ENCODE measurements around the gene SMIM21.
A peak's percentile ranks its signal among the peaks of the same experiment; 100 is the strongest.

Gene SMIM21
- long read RNA-seq, donor 1: 0 reads
- long read RNA-seq, donor 2: 0 reads
- long read RNA-seq, donor 3: 0 reads
- long read RNA-seq, donor 4: 0 reads
- long read RNA-seq, donor 5: 0 reads
- long read RNA-seq, donor 6: 0 reads
- long read RNA-seq, donor 7: 0 reads
- long read RNA-seq, donor 8: 0 reads

DNA sequence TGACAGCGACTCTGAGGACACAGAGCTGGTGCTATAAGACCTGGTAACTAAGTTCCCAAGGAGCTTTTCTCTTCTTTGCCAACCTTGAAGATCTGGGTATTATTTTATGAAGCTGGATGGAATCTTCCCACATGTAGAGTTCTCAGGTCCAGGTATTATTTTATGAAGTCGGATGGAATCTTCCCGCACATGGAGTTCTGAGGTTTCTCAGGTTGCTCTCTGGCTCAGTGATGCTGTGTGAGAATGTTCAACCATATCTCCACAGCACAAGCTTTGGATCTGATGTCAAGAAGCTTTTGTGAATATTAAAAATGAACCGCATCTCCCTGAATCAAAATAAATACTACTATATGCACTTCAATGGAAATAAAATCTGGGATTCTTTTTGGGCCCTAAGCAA is at the start of gene SMIM21:
TSS of gene SMIM21 (minus strand) at position 101 of the 400 bp plus-strand sequence. CDS start 140 bp downstream, outside the sequence.
- no peak for DNase-seq

DNA sequence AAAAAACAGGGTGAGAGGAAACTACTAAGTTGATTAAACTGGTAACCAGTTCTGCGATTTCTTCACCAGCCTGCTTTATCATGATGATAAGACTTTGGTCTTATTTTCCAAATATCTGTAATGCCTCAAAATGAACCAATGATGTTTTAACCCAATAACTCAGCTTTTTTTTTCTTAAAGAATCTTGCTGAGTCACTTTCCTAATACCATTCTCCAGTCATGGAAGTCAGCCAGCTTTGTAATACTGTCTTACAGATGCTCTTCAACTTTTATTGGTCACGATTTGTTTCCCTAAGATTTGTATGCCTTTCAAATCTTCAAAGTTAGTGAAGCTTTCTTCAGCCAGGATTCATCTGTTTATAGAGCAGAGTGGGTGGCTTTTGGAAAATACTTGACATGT is 47.7 kb upstream of the SMIM21 start:
- no peak for DNase-seq

DNA sequence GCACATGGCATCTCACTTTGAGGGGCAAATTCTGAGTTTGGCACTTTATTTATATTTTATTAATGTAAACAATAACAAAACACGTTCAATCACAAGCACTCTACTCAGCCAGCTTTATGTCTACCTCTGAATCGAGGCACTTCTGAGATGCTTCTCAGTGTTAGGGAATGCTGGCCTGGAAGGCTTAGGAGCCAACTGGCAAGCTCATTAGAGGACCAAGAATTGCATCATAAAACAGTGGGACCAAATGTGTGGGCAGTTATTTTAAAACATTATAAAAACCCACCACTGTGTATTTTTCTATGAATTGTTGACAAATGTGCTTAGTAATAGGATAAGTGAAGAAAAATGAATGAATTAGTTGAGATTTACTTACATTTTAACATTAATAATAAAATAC is 46.8 kb upstream of the SMIM21 start:
- no peak for DNase-seq

DNA sequence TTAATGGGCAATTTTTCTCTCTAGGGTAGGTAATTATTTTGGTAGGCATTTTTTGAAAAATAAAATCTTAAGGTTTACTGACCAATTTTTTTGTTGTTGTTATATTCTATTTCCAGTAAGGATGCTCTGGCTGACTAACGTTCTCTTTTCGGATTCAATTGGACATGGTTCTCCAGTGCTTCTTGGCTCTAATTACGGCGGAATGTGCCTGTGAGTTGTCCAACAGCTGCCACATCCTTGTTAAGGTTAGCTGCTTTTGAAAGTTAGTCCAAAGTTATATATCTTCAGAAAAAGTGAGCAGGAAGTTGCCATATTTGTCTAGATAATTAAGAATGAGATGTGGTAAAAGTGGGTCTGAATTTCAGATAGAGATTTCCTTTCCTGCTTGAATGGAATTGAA is 45.8 kb upstream of the SMIM21 start:
- no peak for DNase-seq

DNA sequence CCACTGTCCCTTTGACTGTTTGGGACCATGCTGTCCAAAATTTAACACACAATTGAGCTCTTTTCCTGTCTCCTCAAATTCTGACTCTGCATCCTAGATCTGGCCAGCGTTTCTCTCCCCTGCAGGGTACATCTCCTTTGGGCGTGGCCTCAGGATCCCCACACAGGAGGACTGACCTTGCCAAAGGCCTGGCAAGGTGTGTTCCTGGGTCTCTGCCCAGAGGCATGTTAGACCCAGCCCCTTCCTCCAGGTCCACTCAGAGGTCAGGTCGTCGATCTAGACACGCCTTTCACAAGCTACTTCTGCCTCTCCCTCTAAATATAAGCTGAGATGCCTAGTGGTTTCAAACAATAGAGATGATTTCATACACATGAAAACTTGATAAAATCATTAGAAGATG is 45.4 kb upstream of the SMIM21 start:
- DNase-seq: no peak

DNA sequence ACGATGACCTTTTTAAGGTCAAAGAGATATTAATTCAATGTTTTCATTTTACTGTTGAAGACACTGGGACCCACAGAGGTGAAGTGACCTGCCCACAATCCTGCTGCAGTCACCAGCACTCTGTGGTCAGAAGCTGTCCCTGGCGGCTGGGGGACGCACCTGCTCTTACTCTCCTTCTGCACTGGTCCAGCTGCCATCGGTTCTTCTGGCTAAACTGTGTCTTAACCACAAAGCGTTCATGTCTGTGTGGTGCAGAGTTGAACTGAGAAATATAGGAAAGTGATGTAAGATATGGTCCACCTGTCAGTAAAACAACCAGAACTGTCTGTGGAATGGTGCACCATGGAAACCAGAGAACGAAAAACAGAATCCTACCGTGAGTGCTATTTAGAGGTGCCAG is 44.9 kb upstream of the SMIM21 start:
- no peak for DNase-seq

DNA sequence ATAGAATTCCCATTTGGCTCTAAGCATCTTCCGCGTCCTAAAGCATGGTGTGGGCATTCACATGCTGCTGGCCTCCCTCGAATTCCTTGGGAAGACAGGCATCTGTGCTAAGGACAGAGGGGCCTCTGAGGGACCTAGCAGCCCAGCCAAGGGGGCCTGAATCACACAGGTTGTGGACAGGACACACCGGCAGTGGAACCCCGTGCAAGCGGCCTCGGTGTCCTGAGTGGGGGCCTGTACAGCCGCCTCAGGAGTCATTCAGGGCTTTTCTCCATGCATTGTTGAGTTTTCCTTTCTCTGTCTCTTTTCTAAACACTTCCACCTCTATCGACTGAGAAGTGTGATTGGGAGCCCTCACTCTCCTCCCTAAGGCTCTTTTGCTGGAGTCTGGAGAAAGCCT is 44.3 kb upstream of the SMIM21 start:
- DNase-seq: no peak

DNA sequence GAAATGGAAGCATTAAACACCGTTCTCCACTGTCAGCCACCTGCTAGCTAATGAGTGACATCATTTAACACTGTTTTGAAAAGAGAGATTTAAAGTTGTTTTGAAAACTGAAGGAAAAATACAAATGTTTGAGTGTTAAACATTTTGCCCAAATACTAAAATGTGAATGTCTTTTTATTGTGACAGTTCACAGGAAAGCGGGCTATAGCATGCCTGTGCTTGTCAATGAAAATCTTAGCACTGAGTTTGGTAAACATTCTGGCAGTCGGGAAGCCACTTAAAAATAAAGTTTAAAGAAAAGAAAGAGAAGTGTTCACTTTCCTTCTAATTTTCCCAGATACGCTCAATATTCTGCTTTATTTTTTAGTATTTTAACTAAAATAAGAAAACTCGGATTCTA is 40.3 kb upstream of the SMIM21 start:
- DNase-seq: no peak

DNA sequence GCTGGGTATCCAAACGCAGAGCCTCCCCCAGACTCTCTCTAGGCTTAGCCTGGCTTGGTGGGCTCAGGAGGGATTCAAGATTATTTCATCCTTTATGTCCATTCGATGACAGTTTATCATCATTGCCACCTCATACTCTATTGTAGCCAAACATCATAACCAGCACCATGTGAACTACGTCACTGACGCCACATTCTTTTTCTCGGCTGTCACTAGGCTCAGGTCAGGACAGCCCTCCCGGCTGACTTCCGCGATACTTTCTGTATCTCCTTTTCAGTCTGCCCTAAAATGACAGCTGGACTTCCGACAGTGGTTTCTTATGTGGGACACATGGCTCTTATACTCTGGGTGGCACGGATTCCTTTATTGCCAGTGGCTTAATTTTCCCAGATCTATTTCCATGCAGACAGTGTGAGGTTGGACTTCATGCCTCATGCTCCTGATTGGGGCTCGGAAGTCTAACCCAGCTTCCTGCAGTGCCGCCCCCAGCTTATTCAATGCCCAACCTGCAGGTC is 39.8 kb upstream of the SMIM21 start:
- no peak for DNase-seq

DNA sequence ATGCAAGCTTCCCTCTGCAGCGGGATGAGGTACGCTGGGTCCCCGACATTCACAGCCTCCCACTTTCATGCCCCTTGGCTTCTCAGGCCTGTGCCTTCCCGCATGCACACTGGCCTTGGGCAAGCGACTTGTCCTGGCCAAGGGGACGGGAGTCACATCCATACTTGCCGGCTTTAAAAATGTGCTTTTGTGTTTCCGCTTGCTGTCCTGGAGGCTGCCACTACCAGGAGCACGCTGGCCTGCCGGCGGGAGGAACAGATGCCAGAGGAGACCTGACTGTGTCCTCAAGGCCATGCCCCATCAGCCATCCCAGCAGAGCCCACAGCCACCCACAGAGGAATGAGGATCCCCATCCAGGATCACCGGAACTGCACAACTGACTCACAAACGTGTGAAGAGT is 36.9 kb upstream of the SMIM21 start:
- no peak for DNase-seq

DNA sequence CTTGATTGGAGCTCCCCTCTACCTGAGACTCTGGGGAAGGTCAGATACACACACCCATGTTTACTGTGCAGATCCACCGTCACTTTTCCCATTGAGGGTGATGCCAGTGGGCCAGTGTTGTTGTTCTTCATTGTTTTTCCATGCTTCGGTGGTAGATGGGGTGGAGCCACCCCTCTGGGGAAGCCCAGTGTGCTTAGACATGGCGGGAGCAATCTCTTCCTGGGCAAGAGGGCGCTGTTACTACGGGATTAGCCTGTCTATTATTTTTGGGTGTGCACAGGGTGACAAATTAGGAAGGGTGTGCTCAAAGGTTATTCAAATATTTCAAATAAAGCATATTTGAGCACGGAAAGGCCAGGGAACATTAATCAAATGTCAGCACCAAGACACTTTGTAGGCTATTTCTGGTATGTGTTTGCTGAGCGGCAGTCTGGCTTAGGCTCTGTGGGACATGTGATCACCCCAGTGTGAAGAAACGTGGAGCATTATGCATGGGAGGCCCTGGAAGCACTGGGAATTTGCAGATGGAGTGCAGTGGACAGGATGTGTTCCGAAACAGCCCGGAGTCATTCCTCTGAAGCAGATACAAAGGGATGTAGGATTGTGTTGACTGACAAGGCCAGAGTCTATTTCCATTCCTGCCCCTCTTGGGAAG is 34.8 kb upstream of the SMIM21 start:
- DNase-seq: no peak

DNA sequence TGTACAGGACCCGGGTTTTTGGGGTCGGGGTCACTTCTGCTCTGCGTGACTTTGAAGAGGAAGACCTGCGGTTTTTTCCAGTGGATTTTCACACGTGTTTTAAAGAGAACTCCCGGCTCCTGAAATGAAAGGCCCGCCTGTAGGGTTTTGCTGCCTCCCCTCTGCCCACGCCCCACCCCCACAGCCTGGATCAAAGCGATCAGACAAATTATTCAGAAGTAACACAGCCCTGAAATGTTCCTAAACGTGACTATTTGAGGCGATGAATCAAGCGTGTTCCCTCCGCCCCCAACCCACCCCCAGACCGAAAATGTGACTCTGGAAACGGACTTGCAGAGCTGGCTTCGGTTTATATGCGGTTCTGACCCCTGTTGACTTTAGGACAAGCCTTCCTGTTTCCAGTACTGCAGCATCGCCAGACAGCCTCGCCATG is 28.7 kb upstream of the SMIM21 start:
- DNase-seq: no peak

DNA sequence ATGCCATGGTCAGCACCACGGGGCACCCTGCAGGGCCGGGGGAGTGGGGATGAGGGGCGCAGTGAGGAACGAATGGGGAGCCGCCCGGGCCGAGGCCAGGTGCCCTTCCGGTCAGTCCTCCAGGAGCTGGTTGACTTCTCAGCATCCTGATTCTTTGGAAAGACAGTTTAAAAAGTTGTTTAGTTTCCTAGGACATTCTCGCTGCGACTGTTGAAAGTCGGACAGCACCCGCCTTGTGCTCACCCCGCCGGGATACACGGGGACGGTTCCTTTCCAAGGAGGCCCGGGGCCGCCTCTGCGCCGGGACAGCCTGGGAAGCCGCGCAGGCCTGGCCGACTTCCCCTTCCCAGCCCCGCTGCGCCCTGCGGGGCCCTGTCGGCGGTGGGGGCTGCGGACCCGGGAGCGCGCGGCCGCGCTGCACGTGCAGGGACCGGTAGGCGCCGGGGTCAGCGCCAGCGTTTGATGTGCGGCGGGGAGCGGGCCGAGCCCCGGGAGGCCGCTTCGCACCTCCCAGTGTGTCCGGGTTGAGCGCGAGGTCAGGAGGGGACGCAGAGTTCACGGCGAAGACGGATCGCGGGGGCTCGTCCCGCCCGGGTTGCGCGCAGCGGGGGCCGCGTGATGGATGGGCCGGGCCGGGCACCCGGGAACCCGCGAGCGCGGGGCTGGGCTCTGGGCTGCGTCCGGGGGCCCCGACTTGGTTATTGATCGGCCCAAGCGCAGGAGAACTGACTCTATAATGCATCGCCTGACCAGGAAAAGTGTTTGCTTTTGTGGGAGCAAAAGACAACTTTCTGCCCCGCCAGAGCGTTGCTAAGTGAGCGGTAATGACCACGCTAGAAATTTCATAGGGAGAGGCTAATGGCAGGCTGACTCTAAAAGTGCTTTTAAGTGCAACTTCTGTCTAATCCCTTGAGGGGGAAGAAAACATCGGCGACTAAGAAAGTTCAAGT is 28.0 kb upstream of the SMIM21 start:
- DNase-seq: peak; percentile 84

DNA sequence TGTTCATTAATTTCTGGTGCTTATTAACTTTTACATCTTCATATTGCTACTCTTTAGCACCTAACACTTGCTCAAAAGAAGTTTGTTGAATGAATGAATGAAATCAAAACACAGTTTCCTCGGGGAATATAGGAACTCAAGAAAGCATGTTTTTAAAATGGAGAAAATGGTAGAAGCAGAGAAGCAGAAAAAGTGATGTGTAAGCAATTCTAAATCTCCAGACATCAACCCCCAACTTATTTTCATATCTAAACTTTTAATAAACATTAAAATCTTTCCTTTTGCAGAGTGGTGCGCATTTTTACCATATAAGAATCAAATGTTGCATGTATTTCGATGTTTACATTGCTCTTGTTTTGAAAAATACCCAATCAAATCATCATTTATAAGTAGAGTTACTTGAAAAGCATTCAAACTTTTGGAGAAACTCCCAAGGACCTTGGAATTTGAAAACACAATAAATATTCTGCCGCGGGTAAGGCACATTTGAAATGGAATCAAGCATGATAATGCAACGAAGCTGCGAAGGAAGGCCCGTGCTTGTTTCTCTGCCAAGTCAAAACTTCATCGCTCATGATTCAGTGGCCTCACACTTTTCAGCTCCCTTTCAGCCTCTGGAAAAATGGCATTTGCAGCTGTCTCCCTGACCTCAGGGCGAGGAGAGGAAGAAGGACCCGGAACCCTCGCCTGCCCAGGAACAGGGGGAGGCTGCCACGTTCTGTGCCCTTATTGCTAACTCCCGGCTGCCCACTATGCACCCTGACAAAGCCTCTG is 26.7 kb upstream of the SMIM21 start:
- DNase-seq: peak; percentile 44

DNA sequence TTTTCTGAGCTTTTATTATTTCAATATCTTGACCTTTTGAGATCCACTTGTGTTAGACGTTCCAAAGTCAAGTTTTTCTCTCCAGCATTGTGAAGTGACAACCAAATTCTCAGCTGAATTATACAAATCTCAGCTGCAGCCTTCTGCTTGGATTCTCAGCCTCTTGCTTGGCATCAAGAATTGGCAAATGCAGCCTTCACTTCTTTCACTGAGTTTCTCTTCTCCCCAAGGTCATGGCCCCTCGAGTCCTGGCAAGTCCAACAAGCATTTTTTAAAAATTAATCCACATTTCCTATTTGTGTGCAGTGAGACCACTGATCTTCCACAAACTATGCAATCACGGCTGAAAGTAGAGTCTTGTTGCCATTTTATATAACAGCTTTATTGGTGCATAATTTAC is 23.4 kb upstream of the SMIM21 start:
- no peak for DNase-seq

DNA sequence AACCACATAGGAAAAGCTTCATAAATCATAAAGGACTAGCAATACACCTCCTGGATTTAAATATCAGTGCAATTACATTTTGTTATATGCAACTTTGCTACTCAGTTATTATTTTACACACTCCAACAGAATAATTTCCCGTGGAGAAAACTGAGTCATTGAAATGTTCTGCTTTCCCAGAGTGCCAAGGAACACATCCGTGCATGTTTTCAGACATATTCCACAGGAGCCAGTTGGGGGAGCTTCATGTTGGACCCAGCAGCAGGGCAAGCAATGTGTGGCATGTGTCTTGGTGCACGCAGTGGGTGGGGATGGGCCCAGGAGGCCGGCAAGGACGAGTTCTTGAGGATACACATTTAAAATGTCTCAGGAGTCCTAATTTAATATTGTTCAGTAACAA is 14.4 kb upstream of the SMIM21 start:
- DNase-seq: no peak

DNA sequence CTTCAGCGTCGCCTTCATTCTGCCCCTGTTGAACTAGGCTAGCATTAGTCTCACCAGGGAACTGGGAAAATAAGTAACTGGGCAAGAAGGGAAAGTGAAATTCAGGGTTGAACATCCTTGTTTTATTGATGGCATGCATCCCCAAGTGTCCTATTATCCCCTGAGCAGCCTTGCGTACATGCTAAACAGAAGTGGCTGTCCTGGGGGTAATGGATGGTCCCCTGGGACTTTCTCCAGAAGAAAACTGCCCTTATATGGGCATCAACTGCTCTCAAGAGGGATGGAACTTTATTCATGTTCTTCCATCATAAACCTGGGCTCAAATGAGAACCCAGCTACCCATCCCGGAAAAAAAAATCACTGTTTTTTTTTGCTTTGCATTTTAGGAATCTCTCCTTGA is 11.8 kb upstream of the SMIM21 start:
- no peak for DNase-seq

DNA sequence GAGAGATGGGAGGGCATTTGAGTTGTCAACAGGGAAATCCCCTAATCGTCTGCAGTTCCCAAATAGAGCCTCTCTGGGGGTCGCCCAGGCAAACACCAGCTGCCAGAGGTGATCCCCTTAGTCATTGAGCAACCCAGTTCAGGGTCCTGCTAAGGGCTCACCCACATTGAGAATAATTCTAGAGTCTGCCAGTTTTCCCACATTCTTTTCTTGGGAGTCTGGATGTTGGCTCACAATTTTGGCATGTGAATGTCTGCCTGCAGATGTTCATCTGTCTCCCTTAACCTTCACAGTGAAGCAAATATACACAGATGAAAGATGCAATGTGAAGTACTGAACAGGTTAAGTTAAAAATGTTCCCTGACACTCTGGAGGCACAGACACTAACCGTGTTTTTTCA is 11.4 kb upstream of the SMIM21 start:
- no peak for DNase-seq

DNA sequence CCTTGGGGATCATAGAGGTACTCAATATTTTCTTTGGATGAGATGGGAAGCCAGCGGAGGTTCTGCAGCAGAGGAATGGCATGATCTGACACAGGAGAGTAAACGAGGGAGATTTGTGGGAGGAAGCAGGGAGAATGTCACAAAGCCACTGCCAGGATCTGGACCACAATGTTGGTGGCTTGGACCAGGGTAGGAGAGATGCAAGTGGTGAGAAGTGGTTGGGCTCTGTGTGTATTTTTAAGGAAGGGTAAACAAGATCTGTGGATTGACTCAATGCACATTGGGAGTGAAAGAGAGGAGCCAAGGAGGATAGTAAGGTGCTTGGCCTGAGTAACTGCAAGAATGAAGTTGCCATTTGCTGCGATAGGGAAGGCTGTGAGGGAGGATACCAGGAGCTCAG is 10.5 kb upstream of the SMIM21 start:
- DNase-seq: no peak

DNA sequence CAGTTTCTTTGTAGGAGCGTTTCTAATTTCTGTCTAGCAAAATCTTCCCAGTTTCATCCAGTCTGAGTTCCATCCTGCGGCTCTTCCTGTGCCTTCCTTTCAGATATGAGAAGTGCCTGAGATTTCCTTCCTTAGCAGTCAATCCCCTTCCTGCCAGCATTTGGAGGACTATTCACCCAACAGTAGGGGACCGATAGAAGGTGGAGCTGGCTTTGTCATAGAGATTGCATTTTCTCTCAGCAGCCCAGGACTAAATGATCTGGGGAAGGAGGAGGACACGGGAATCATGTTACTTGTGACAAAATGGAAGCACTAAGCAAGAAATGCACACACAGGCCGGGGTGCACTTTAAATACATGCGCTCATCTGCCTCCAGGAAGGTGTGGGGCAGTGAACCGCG is 5.6 kb upstream of the SMIM21 start:
- no peak for DNase-seq

DNA sequence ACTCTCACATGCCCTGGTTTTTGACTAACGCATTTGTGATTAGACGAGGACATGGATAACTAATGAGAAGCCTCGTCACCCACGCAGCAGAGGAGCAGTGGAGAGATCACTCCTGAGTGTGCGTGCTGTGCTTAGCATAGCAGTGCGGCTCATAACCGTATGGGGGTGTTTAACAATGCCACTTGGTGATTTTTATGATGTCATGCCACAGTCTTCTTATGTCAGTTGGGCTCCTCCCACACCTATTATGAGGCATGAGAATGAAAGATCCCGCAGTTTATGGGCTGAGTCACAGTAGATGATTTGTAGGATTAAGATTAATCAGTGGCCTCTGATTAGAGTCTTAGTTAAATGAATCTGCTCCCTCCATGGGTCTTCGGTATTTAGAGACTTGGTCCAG is 2.5 kb upstream of the SMIM21 start:
- DNase-seq: no peak

DNA sequence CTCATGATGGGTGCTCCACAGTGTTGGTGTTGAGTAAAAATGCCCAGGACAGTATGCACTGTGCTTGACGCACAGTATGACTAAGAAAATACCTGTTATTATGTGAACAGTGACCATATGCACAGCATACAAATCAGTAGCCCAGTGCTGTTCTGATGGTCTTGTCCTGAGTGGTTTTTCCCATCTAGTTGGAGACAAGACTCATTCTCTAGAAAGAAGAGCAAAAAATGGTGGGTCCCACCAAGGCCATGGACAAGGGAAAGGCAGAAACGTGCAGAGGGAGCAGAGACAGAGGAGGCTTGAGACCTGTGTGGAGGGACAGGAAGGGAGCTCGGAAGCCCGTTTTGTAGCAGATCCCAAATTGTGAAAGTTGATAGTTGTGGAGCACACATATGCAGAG is 987 bp upstream of the SMIM21 start:
- DNase-seq: no peak
